ENCODE measurements around the gene CELA3A.

DNA sequence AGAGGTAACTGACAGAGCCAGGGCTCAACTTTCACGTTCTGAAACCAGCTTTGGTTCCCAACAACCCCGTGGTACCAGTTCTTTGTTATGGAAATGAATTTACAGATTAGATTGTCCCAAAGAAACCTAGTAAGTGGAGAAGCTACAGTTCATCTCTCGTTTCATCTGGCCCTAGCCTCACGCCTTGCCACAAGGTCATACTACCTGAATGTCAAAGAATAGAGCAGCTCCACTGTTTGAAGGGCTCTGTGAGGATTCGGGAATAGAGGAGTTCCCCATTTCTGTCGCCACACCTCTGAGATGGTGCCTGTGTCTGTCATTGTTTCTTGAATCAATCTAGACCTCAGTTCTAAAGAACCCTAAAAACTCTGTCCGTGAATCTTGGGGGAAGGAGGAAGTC is 36.1 kb downstream of the CELA3A start:
- TF ChIP-seq POLR2A (IDR thresholded peaks at IDR 0.05) = no peak
- TF ChIP-seq, protein P1, sequence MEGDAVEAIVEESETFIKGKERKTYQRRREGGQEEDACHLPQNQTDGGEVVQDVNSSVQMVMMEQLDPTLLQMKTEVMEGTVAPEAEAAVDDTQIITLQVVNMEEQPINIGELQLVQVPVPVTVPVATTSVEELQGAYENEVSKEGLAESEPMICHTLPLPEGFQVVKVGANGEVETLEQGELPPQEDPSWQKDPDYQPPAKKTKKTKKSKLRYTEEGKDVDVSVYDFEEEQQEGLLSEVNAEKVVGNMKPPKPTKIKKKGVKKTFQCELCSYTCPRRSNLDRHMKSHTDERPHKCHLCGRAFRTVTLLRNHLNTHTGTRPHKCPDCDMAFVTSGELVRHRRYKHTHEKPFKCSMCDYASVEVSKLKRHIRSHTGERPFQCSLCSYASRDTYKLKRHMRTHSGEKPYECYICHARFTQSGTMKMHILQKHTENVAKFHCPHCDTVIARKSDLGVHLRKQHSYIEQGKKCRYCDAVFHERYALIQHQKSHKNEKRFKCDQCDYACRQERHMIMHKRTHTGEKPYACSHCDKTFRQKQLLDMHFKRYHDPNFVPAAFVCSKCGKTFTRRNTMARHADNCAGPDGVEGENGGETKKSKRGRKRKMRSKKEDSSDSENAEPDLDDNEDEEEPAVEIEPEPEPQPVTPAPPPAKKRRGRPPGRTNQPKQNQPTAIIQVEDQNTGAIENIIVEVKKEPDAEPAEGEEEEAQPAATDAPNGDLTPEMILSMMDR (IDR thresholded peaks at IDR 0.05) = no peak
- TF ChIP-seq POLR2AphosphoS5 (IDR thresholded peaks at IDR 0.05) = no peak

Measured in upper lobe of left lung (tissue), 4 donors.